ENCODE results near the gene RIPK4.
"Not testable (repeated sequence)": the region's sequence is repeated elsewhere in the genome, so short reads cannot be mapped to it uniquely, and the experiment has no call there.

RIPK4 gene

GRCh38 chr21:41796476-41797080 lies 29.7 kb upstream of the RIPK4 start:
- DNase-seq (ENCODE audit: low read depth in 2 of 3, low spot score in 1 of 3) = no peak

GRCh38 chr21:41795726-41796125 lies 28.9 kb upstream of the RIPK4 start:
- DNase-seq (ENCODE audit: low read depth in 2 of 3, low spot score in 1 of 3) = no peak

- DNase-seq (ENCODE audit: low read depth in 2 of 3, low spot score in 1 of 3) = no peak
Observed at GRCh38 chr21:41794600-41794999, 27.7 kb upstream of the RIPK4 start.

GRCh38 chr21:41792711-41793110 lies 25.9 kb upstream of the RIPK4 start:
- DNase-seq (ENCODE audit: low read depth in 2 of 3, low spot score in 1 of 3) = no peak

GRCh38 chr21:41786509-41786987 lies 19.7 kb upstream of the RIPK4 start:
- no peak for DNase-seq (ENCODE audit: low read depth in 2 of 3, low spot score in 1 of 3)

GRCh38 chr21:41785262-41785661 lies 18.4 kb upstream of the RIPK4 start:
- DNase-seq (ENCODE audit: low read depth in 2 of 3, low spot score in 1 of 3) = not testable (repeated sequence)

- DNase-seq (ENCODE audit: low read depth in 2 of 3, low spot score in 1 of 3) = no peak
Observed at GRCh38 chr21:41784456-41785102, 17.7 kb upstream of the RIPK4 start.

- DNase-seq (ENCODE audit: low read depth in 2 of 3, low spot score in 1 of 3) = no peak
Observed at GRCh38 chr21:41783476-41784180, 16.8 kb upstream of the RIPK4 start.

GRCh38 chr21:41781050-41781410 lies 14.2 kb upstream of the RIPK4 start:
- no peak for DNase-seq (ENCODE audit: low read depth in 2 of 3, low spot score in 1 of 3)

GRCh38 chr21:41780337-41781049 lies 13.6 kb upstream of the RIPK4 start:
- DNase-seq (ENCODE audit: low read depth in 2 of 3, low spot score in 1 of 3) = no peak

GRCh38 chr21:41779659-41780058 lies 12.8 kb upstream of the RIPK4 start:
- no peak for DNase-seq (ENCODE audit: low read depth in 2 of 3, low spot score in 1 of 3)

- no peak for DNase-seq (ENCODE audit: low read depth in 2 of 3, low spot score in 1 of 3)
Observed at GRCh38 chr21:41778930-41779600, 12.2 kb upstream of the RIPK4 start.

- DNase-seq (ENCODE audit: low read depth in 2 of 3, low spot score in 1 of 3) = no peak
Observed at GRCh38 chr21:41777951-41778815, 11.3 kb upstream of the RIPK4 start.

GRCh38 chr21:41776778-41777177 lies 9.9 kb upstream of the RIPK4 start:
- no peak for DNase-seq (ENCODE audit: low read depth in 2 of 3, low spot score in 1 of 3)

- no peak for DNase-seq (ENCODE audit: low read depth in 2 of 3, low spot score in 1 of 3)
Observed at GRCh38 chr21:41775149-41775472, 8.3 kb upstream of the RIPK4 start.

GRCh38 chr21:41774467-41775148 lies 7.8 kb upstream of the RIPK4 start:
- DNase-seq (ENCODE audit: low read depth in 2 of 3, low spot score in 1 of 3) = no peak

GRCh38 chr21:41772351-41773080 lies 5.7 kb upstream of the RIPK4 start:
- DNase-seq (ENCODE audit: low read depth in 2 of 3, low spot score in 1 of 3) = no peak

GRCh38 chr21:41771625-41771945 lies 4.7 kb upstream of the RIPK4 start:
- DNase-seq (ENCODE audit: low read depth in 2 of 3, low spot score in 1 of 3) = no peak

GRCh38 chr21:41770901-41771624 lies 4.2 kb upstream of the RIPK4 start:
- DNase-seq (ENCODE audit: low read depth in 2 of 3, low spot score in 1 of 3) = no peak
